HG03558 (cell line): Measurements from ENCODE around the gene CALR3.
"Not testable (repeated sequence)": the region's sequence is repeated elsewhere in the genome, so short reads cannot be mapped to it uniquely, and the experiment has no call there.

Source experiments
- ATAC-seq: cut with Tn5 transposase; IDR thresholded peaks from one replicate; pipeline ENCODE4 v1.9.1; 2021; ENCODE audit warnings: moderate number of reproducible peaks; ENCODE audit not compliant: unreplicated experiment; ENCODE audit errors: extremely low read depth

The CALR3 gene

GRCh38 chr19:16525751-16526481 lies 29.9 kb upstream of the CALR3 start:
- ATAC-seq = no peak

- no peak for ATAC-seq
Observed at GRCh38 chr19:16524991-16525734, 29.2 kb upstream of the CALR3 start.

- ATAC-seq = no peak
Observed at GRCh38 chr19:16522559-16523377, 26.8 kb upstream of the CALR3 start.

- ATAC-seq = no peak
Observed at GRCh38 chr19:16521715-16522289, 25.8 kb upstream of the CALR3 start.

GRCh38 chr19:16520986-16521624 lies 25.1 kb upstream of the CALR3 start:
- ATAC-seq = no peak

- ATAC-seq = no peak
Observed at GRCh38 chr19:16520074-16520973, 24.4 kb upstream of the CALR3 start.

- ATAC-seq = no peak
Observed at GRCh38 chr19:16519230-16519687, 23.3 kb upstream of the CALR3 start.

- ATAC-seq = no peak
Observed at GRCh38 chr19:16518483-16519229, 22.7 kb upstream of the CALR3 start.

- no peak for ATAC-seq
Observed at GRCh38 chr19:16518061-16518460, 22.1 kb upstream of the CALR3 start.

GRCh38 chr19:16516923-16517610 lies 21.1 kb upstream of the CALR3 start:
- no peak for ATAC-seq

- no peak for ATAC-seq
Observed at GRCh38 chr19:16516381-16516780, 20.4 kb upstream of the CALR3 start.

- ATAC-seq = no peak
Observed at GRCh38 chr19:16514383-16515019, 18.5 kb upstream of the CALR3 start.

- ATAC-seq = not testable (repeated sequence)
Observed at GRCh38 chr19:16512611-16513010, 16.6 kb upstream of the CALR3 start.

- ATAC-seq = no peak
Observed at GRCh38 chr19:16509141-16510061, 13.4 kb upstream of the CALR3 start.

- no peak for ATAC-seq
Observed at GRCh38 chr19:16508546-16508945, 12.6 kb upstream of the CALR3 start.

- no peak for ATAC-seq
Observed at GRCh38 chr19:16506961-16507360, 11.0 kb upstream of the CALR3 start.
